WTC11 (cell line): ENCODE data around the gene CYP46A1. TPM values are rescaled to one million over a fixed set of nuclear protein-coding genes. Genes with fewer than 3 reads are reported as not detected.
"Not testable (repeated sequence)": the region's sequence is repeated elsewhere in the genome, so short reads cannot be mapped to it uniquely, and the experiment has no call there.

Source experiments
- ATAC-seq: fragments of 200-7000 bp; cut with Tn5 transposase; 2 replicates; pipeline ENCODE4 v1.10.0; 2021; ENCODE audit warnings: mild to moderate bottlenecking, moderate library complexity
- CTCF ChIA-PET: fragments of 300-600 bp; sonication (Branson Sonifier 250); formaldehyde crosslinking; loops from one replicate; lab custom pipeline; 2021; ENCODE audit warnings: antibody characterized with exemption; lab: Charles Lee
- POLR2A ChIA-PET: fragments of 350-600 bp; sonication (Branson Sonifier 250); formaldehyde crosslinking; loops from one replicate; lab custom pipeline; 2021; ENCODE audit warnings: antibody characterized with exemption; lab: Charles Lee
- DNase-seq: peaks from one replicate; pipeline ENCODE4 v3.0.0; 2021; ENCODE audit warnings: low spot score
- H3K27ac Mint-ChIP-seq: 2 replicates; pipeline ENCODE4 v1.8.0; 2021; ENCODE audit warnings: mixed read lengths
- H3K27me3 Mint-ChIP-seq: 2 replicates; pipeline ENCODE4 v1.8.0; 2021; ENCODE audit warnings: low read depth, mild to moderate bottlenecking, moderate library complexity, mixed read lengths
- H3K36me3 Mint-ChIP-seq: 2 replicates; pipeline ENCODE4 v1.8.0; 2021; ENCODE audit warnings: mixed read lengths
- H3K4me1 Mint-ChIP-seq: 2 replicates; pipeline ENCODE4 v1.8.0; 2022; ENCODE audit warnings: mixed read lengths
- H3K4me3 Mint-ChIP-seq: 2 replicates; pipeline ENCODE4 v1.8.0; 2021; ENCODE audit warnings: mild to moderate bottlenecking, moderate library complexity, mixed read lengths
- H3K9me3 Mint-ChIP-seq: 2 replicates; pipeline ENCODE4 v1.8.0; 2021; ENCODE audit warnings: mixed read lengths
- ETV6 ChIP-seq: sonication (generic); formaldehyde crosslinking; IDR thresholded peaks from 2 replicates; pipeline ENCODE4 v1.8.1; 2022; ENCODE audit warnings: mild to moderate bottlenecking, missing genetic modification reagents
- FOXJ3 ChIP-seq: sonication (generic); formaldehyde crosslinking; IDR thresholded peaks from 2 replicates; pipeline ENCODE4 v1.9.0; 2021; ENCODE audit warnings: missing genetic modification reagents, mild to moderate bottlenecking, borderline replicate concordance
- GABPB1 ChIP-seq: sonication (generic); formaldehyde crosslinking; IDR thresholded peaks from 2 replicates; pipeline ENCODE4 v1.8.1; 2023; ENCODE audit warnings: mild to moderate bottlenecking, missing genetic modification reagents
- GRHL2 ChIP-seq: fragments of 250-450 bp; sonication (Bioruptor Pico); IDR thresholded peaks from 2 replicates; pipeline ENCODE4 v1.8.0; 2022; ENCODE audit warnings: mild to moderate bottlenecking, moderate library complexity; ENCODE audit not compliant: insufficient replicate concordance, severe bottlenecking
- JAZF1 ChIP-seq: fragments of 250-450 bp; sonication (Bioruptor Pico); IDR thresholded peaks from 2 replicates; pipeline ENCODE4 v1.9.0; 2021; ENCODE audit warnings: moderate library complexity, mild to moderate bottlenecking, inconsistent platforms
- NFE2L1 ChIP-seq: sonication (generic); formaldehyde crosslinking; IDR thresholded peaks from 2 replicates; pipeline ENCODE4 v1.8.1; 2023; ENCODE audit warnings: missing genetic modification reagents
- NR1H2 ChIP-seq: sonication (generic); formaldehyde crosslinking; IDR thresholded peaks from 2 replicates; pipeline ENCODE4 v1.9.0; 2021; ENCODE audit warnings: mild to moderate bottlenecking, moderate library complexity, missing genetic modification reagents
- PRRX2 ChIP-seq: fragments of 250-450 bp; sonication (Bioruptor Pico); IDR thresholded peaks from 2 replicates; pipeline ENCODE4 v1.8.0; 2021; ENCODE audit warnings: mild to moderate bottlenecking
- SP1 ChIP-seq: sonication (generic); formaldehyde crosslinking; conservative IDR thresholded peaks from 2 replicates; pipeline ENCODE4 v1.8.1; 2022; ENCODE audit warnings: missing genetic modification reagents
- TCF7 ChIP-seq: sonication (generic); formaldehyde crosslinking; IDR thresholded peaks from 2 replicates; pipeline ENCODE4 v1.8.0; 2022; ENCODE audit warnings: mild to moderate bottlenecking, low read depth, missing genetic modification reagents, moderate library complexity
- ZNF219 ChIP-seq: sonication (generic); formaldehyde crosslinking; IDR thresholded peaks from 2 replicates; pipeline ENCODE4 v1.8.0; 2023; ENCODE audit warnings: missing genetic modification reagents, mild to moderate bottlenecking, borderline replicate concordance
- ZNF232 ChIP-seq: sonication (generic); formaldehyde crosslinking; IDR thresholded peaks from 2 replicates; pipeline ENCODE4 v1.8.0; 2022; ENCODE audit warnings: mild to moderate bottlenecking, missing genetic modification reagents
- ZNF396 ChIP-seq: fragments of 250-450 bp; sonication (Bioruptor Pico); IDR thresholded peaks from 2 replicates; pipeline ENCODE4 v1.8.0; 2021; ENCODE audit warnings: mild to moderate bottlenecking, moderate library complexity, borderline replicate concordance
- ZNF425 ChIP-seq: fragments of 250-450 bp; sonication (Bioruptor Pico); conservative IDR thresholded peaks from 2 replicates; pipeline ENCODE4 v1.9.0; 2021; ENCODE audit warnings: mild to moderate bottlenecking
- total RNA-seq: library from RNA; stranded (reverse); gene quantifications from 3 replicates; pipeline ENCODE4 v1.2.3, GENCODE V29; 2021
- TF ChIP-seq, protein P1 (sequence below): sonication (generic); formaldehyde crosslinking; IDR thresholded peaks from 2 replicates; pipeline ENCODE4 v1.8.1; 2022; ENCODE audit warnings: low read depth, missing genetic modification reagents, borderline replicate concordance
- TF ChIP-seq, protein P2 (sequence below): sonication (generic); formaldehyde crosslinking; IDR thresholded peaks from 2 replicates; pipeline ENCODE4 v1.8.0; 2023; ENCODE audit warnings: missing genetic modification reagents, mild to moderate bottlenecking, borderline replicate concordance
- TF ChIP-seq, protein P3 (sequence below): fragments of 250-450 bp; sonication (Bioruptor Pico); IDR thresholded peaks from 2 replicates; pipeline ENCODE4 v1.9.0; 2021; ENCODE audit warnings: mild to moderate bottlenecking

CYP46A1 gene
- total RNA-seq, 1 experiment from 2014 or later, result 0.77 TPM

DNA sequence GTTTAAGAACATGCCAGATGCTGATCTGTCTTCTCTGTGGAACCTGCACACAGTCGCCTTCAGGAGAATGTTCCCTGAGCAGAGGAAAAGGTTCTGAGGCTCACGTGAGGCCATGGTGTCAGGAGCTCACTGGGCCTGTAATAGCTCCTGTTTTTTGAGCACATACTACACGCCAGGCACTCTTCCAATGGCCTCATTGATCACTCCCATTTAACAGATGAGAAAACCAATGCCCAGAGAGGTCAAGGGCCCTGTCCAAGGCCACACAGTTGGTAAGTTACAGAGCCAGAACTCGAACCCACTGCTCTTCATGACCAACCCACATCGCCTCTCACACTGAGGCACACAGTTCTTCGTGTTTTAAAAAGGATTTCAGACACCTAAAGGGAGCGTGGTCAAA lies 46.5 kb upstream of the CYP46A1 start:
- POLR2A ChIA-PET, result no interaction called here
- TF ChIP-seq NR1H2 (CRISPR knock-in tag) (no peak), GRHL2 (no peak), ETV6 (CRISPR knock-in tag) (no peak), ZNF219 (no peak), PRRX2 (CRISPR knock-in tag) (no peak), FOXJ3 (CRISPR knock-in tag) (no peak), JAZF1 (CRISPR knock-in tag) (no peak), SP1 (CRISPR knock-in tag) (no peak), ZNF232 (CRISPR knock-in tag) (no peak), NFE2L1 (no peak), ZNF396 (CRISPR knock-in tag) (no peak)
- TF ChIP-seq, protein P1, sequence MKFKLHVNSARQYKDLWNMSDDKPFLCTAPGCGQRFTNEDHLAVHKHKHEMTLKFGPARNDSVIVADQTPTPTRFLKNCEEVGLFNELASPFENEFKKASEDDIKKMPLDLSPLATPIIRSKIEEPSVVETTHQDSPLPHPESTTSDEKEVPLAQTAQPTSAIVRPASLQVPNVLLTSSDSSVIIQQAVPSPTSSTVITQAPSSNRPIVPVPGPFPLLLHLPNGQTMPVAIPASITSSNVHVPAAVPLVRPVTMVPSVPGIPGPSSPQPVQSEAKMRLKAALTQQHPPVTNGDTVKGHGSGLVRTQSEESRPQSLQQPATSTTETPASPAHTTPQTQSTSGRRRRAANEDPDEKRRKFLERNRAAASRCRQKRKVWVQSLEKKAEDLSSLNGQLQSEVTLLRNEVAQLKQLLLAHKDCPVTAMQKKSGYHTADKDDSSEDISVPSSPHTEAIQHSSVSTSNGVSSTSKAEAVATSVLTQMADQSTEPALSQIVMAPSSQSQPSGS, result no peak

DNA sequence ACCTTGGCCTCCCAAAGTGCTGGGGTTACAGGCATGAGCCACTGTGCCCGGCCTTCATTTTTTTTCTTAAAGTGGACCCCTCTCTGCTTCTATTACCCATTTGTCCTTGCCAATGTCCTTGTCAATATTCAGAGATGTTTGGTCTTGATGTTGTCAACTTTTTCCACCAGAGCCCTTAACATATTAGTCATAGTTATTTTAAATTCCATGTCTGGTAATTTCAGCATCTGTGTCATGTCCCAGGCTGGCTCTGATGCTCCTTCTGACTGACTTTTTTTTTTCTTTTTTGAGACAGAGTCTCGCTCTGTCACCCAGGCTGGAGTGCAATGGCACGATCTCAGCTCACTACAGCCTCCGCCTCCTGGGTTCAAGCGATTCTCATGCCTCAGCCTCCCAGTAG lies 41.3 kb upstream of the CYP46A1 start:
- ATAC-seq, result not testable (repeated sequence)

More for the DNA sequence above, 46.5 kb upstream of the CYP46A1 start:
- Mint-ChIP-seq H3K27me3 (no peaks in the 10 kb centered on the region), H3K4me1 (no peaks in the 10 kb centered on the region), H3K27ac (no peak overlapping the region), H3K4me3 (no peak overlapping the region), H3K9me3 (no peaks in the 10 kb centered on the region), H3K36me3 (no peaks in the 10 kb centered on the region)
- ATAC-seq, result no peak
- CTCF ChIA-PET, result interaction anchor here (0.6 to 1.5 kb wide), 3 partner anchors 9 to 113 kb away, joined by 3 to 5 read pairs (median 3); no protein-coding TSS in a partner anchor
- no peak for DNase-seq

GRCh38 chr14:99643343-99643742 lies 40.8 kb upstream of the CYP46A1 start:
- H3K36me3 Mint-ChIP-seq, result no peaks in the 10 kb centered on the region
- ChIA-PET POLR2A (no interaction called here), CTCF (no interaction called here)
- ATAC-seq (no peak), DNase-seq (no peak)
- no peak for TF ChIP-seq ZNF425 (CRISPR knock-in tag)
- TF ChIP-seq TCF7 (CRISPR knock-in tag), result no peak
- TF ChIP-seq, protein P2, sequence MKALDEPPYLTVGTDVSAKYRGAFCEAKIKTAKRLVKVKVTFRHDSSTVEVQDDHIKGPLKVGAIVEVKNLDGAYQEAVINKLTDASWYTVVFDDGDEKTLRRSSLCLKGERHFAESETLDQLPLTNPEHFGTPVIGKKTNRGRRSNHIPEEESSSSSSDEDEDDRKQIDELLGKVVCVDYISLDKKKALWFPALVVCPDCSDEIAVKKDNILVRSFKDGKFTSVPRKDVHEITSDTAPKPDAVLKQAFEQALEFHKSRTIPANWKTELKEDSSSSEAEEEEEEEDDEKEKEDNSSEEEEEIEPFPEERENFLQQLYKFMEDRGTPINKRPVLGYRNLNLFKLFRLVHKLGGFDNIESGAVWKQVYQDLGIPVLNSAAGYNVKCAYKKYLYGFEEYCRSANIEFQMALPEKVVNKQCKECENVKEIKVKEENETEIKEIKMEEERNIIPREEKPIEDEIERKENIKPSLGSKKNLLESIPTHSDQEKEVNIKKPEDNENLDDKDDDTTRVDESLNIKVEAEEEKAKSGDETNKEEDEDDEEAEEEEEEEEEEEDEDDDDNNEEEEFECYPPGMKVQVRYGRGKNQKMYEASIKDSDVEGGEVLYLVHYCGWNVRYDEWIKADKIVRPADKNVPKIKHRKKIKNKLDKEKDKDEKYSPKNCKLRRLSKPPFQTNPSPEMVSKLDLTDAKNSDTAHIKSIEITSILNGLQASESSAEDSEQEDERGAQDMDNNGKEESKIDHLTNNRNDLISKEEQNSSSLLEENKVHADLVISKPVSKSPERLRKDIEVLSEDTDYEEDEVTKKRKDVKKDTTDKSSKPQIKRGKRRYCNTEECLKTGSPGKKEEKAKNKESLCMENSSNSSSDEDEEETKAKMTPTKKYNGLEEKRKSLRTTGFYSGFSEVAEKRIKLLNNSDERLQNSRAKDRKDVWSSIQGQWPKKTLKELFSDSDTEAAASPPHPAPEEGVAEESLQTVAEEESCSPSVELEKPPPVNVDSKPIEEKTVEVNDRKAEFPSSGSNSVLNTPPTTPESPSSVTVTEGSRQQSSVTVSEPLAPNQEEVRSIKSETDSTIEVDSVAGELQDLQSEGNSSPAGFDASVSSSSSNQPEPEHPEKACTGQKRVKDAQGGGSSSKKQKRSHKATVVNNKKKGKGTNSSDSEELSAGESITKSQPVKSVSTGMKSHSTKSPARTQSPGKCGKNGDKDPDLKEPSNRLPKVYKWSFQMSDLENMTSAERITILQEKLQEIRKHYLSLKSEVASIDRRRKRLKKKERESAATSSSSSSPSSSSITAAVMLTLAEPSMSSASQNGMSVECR (CRISPR knock-in tag), result no peak
- no peak for TF ChIP-seq GABPB1
- TF ChIP-seq, protein P3, sequence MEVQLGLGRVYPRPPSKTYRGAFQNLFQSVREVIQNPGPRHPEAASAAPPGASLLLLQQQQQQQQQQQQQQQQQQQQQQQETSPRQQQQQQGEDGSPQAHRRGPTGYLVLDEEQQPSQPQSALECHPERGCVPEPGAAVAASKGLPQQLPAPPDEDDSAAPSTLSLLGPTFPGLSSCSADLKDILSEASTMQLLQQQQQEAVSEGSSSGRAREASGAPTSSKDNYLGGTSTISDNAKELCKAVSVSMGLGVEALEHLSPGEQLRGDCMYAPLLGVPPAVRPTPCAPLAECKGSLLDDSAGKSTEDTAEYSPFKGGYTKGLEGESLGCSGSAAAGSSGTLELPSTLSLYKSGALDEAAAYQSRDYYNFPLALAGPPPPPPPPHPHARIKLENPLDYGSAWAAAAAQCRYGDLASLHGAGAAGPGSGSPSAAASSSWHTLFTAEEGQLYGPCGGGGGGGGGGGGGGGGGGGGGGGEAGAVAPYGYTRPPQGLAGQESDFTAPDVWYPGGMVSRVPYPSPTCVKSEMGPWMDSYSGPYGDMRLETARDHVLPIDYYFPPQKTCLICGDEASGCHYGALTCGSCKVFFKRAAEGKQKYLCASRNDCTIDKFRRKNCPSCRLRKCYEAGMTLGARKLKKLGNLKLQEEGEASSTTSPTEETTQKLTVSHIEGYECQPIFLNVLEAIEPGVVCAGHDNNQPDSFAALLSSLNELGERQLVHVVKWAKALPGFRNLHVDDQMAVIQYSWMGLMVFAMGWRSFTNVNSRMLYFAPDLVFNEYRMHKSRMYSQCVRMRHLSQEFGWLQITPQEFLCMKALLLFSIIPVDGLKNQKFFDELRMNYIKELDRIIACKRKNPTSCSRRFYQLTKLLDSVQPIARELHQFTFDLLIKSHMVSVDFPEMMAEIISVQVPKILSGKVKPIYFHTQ (CRISPR knock-in tag), result no peak
- TF ChIP-seq ZNF232 (CRISPR knock-in tag), result no peak
- H3K9me3 Mint-ChIP-seq, result no peaks in the 10 kb centered on the region
- H3K4me3 Mint-ChIP-seq, result no peak overlapping the region
- no peak overlapping the region for H3K27ac Mint-ChIP-seq
- H3K4me1 Mint-ChIP-seq, result peaks cover 5% of the 10 kb centered on the region
- H3K27me3 Mint-ChIP-seq, result peaks cover 37% of the 10 kb centered on the region

More for the DNA sequence above, 41.3 kb upstream of the CYP46A1 start:
- H3K27ac Mint-ChIP-seq, H3K4me3 Mint-ChIP-seq, H3K4me1 Mint-ChIP-seq, DNase-seq, H3K36me3 Mint-ChIP-seq, H3K9me3 Mint-ChIP-seq, POLR2A ChIA-PET: not testable (repeated sequence)
- CTCF ChIA-PET, result interaction anchor here (1.5 kb wide), 1 partner anchor 45 kb away, joined by 4 read pairs; no protein-coding TSS in a partner anchor
- H3K27me3 Mint-ChIP-seq, result peaks cover 35% of the 10 kb centered on the region
